ENCODE data around the gene BABAM2. TPM values are rescaled to one million over a fixed set of nuclear protein-coding genes. Genes with fewer than 3 reads are reported as not detected.

BABAM2 gene
- total RNA-seq, 1 experiment from 2014 or later = 27.1 TPM

GRCh38 chr2:27871802-27872201 lies 18.7 kb upstream of the BABAM2 start:
- Histone ChIP-seq H3K79me1 (ENCODE audit: insufficient read depth, low read depth, low read length, poor library complexity, severe bottlenecking) (no peaks in the 10 kb centered on the region), H3K4ac (ENCODE audit: low read depth, low read length) (no peak overlapping the region), H2BK20ac (ENCODE audit: low read depth, low read length, poor library complexity, severe bottlenecking) (no peak overlapping the region), H4K20me1 (ENCODE audit: control insufficient read depth, insufficient read depth, insufficient read length) (no peaks in the 10 kb centered on the region), H3T11ph (ENCODE audit: low read length) (no peak overlapping the region), H2BK5ac (ENCODE audit: insufficient read length, low read length) (no peak overlapping the region), H2BK120ac (ENCODE audit: low read depth, low read length, poor library complexity, severe bottlenecking) (no peak overlapping the region), H3K79me2 (ENCODE audit: insufficient read depth, low read length) (no peaks in the 10 kb centered on the region), H4K91ac (ENCODE audit: insufficient read length, low read depth, low read length) (no peak overlapping the region), H4K5ac (ENCODE audit: insufficient read length, low read depth, low read length) (no peak overlapping the region), H3K4me2 (ENCODE audit: insufficient read depth, insufficient read length, low read length) (no peak overlapping the region), H3K23me2 (ENCODE audit: insufficient read length, low read depth, low read length, poor library complexity, severe bottlenecking) (no peaks in the 10 kb centered on the region), H2BK12ac (ENCODE audit: insufficient read length, low read depth, low read length) (no peak overlapping the region), H3K9ac (ENCODE audit: extremely low read depth, insufficient read length, low read length) (no peak overlapping the region), H3K4me1 (ENCODE audit: insufficient read depth, low read length) (no peaks in the 10 kb centered on the region), H3K23ac (ENCODE audit: insufficient read length, low read depth, low read length) (no peak overlapping the region), H3K27me3 (ENCODE audit: insufficient read depth, low read length) (no peaks in the 10 kb centered on the region), H3K9me3 (ENCODE audit: control insufficient read depth, low read depth, low read length) (no peaks in the 10 kb centered on the region), H2AFZ (ENCODE audit: low read length) (no peak overlapping the region), H2BK15ac (ENCODE audit: low read depth, low read length) (no peak overlapping the region), H3K27ac (ENCODE audit: insufficient read length, low read depth, low read length) (no peak overlapping the region), H2AK5ac (ENCODE audit: insufficient read length, low read length) (no peak overlapping the region), H3K56ac (ENCODE audit: insufficient read length, low read depth, low read length) (no peak overlapping the region), H3K14ac (ENCODE audit: insufficient read depth, low read length) (no peak overlapping the region), H3K18ac (ENCODE audit: insufficient read length, low read depth, low read length) (no peak overlapping the region), H4K8ac (replicated peaks; ENCODE audit: insufficient read length, low read depth, low read length) (no peak overlapping the region)
- no peaks in the 10 kb centered on the region for H3K36me3 Mint-ChIP-seq (ENCODE audit: insufficient read depth in 1 of 3, low read depth in 3 of 3)
- H3K27ac Mint-ChIP-seq = no peak overlapping the region
- no CpG with 5 or more reads among the region's 3 CpGs for WGBS (ENCODE audit: extremely low coverage, insufficient read length, low lambda C conversion rate)
- DNase-seq = no peak
- peaks cover 5% of the 10 kb centered on the region for H3K27me3 Mint-ChIP-seq (ENCODE audit: low read depth)
- no peak for TF ChIP-seq CTCF (conservative IDR thresholded peaks at IDR 0.05)
- no peak overlapping the region for H3K4me3 Mint-ChIP-seq
- H3K4me1 Mint-ChIP-seq = no peaks in the 10 kb centered on the region
- H3K9me3 Mint-ChIP-seq = peaks cover 3 to 5% of the 10 kb centered on the region in 2 experiments; a peak in 4 of 5 replicates

All from H9 (cell line).